Nephron progenitor cell (in vitro differentiated cells): ENCODE measurements around the gene MZT1.
A peak's percentile ranks its signal among the peaks of the same experiment; 100 is the strongest.

Experiments
- DNase-seq: peaks from one replicate; pipeline ENCODE4 v3.0.0; 2021
- H3K27ac Mint-ChIP-seq: 2 replicates; pipeline ENCODE4 v1.8.0; 2021; ENCODE audit warnings: mild to moderate bottlenecking, moderate library complexity, mixed read lengths
- H3K27me3 Mint-ChIP-seq: 2 replicates; pipeline ENCODE4 v1.8.0; 2021; ENCODE audit warnings: mild to moderate bottlenecking, low read depth, mixed read lengths; ENCODE audit not compliant: poor library complexity
- H3K36me3 Mint-ChIP-seq: 2 replicates; pipeline ENCODE4 v1.8.0; 2021; ENCODE audit warnings: low read depth, mixed read lengths
- H3K4me1 Mint-ChIP-seq: 2 replicates; pipeline ENCODE4 v1.8.0; 2021; ENCODE audit warnings: mixed read lengths
- H3K4me3 Mint-ChIP-seq: 2 replicates; pipeline ENCODE4 v1.8.0; 2021; ENCODE audit warnings: mild to moderate bottlenecking, moderate library complexity, mixed read lengths
- H3K9me3 Mint-ChIP-seq: 2 replicates; pipeline ENCODE4 v1.8.0; 2021; ENCODE audit warnings: mild to moderate bottlenecking, moderate library complexity, mixed read lengths
- TF ChIP-seq, protein P1 (sequence below): fragments of 200-600 bp; sonication (generic); IDR thresholded peaks from 2 replicates; pipeline ENCODE4 v1.5.0; 2021; ENCODE audit warnings: antibody characterized with exemption

MZT1 gene

DNA sequence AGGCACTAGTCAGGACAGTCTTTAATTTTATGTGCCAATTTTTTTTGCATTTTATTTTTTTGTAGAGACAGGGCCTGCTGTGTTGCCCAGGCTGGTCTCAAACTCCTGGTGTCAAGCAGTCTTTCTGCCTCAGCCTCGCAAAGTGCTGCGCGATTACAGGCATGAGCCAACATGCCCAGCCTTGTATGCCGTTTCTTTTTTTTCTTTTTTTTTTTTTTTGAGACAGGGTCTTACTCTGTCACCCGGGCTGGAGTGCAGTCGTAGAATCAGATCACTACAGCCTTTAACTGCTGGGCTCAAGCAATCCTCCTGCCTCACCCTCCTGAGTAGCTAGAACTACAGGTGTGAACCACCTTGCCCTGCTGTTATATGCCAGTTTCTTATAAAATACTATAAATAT, 26.7 kb upstream of the MZT1 start:
- DNase-seq, result no peak
- Mint-ChIP-seq H3K27me3 (no peaks in the 10 kb centered on the region), H3K4me3 (no peak overlapping the region), H3K36me3 (peaks cover 63% of the 10 kb centered on the region), H3K4me1 (no peaks in the 10 kb centered on the region), H3K27ac (no peak overlapping the region), H3K9me3 (no peaks in the 10 kb centered on the region)
- TF ChIP-seq, protein P1, sequence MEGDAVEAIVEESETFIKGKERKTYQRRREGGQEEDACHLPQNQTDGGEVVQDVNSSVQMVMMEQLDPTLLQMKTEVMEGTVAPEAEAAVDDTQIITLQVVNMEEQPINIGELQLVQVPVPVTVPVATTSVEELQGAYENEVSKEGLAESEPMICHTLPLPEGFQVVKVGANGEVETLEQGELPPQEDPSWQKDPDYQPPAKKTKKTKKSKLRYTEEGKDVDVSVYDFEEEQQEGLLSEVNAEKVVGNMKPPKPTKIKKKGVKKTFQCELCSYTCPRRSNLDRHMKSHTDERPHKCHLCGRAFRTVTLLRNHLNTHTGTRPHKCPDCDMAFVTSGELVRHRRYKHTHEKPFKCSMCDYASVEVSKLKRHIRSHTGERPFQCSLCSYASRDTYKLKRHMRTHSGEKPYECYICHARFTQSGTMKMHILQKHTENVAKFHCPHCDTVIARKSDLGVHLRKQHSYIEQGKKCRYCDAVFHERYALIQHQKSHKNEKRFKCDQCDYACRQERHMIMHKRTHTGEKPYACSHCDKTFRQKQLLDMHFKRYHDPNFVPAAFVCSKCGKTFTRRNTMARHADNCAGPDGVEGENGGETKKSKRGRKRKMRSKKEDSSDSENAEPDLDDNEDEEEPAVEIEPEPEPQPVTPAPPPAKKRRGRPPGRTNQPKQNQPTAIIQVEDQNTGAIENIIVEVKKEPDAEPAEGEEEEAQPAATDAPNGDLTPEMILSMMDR, result no peak

DNA sequence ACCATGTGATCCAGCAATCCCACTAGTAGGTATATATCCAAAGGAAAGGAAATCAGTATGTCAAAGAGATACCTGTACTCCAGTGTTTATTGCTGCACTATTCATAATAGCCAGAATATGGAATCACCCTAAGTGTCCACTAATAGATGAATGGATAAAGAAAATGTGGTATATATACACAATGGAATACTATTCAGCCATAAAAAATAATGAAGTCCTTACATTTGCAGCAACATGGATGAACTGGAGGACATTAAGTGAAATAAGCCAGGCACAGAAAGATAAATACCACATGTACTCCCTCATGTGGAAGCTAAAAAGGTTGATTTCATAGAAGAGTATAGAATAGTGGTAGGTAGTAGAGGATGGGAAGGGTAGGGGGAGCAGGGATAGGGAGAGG, 23.8 kb upstream of the MZT1 start:
- no peaks in the 10 kb centered on the region for H3K4me1 Mint-ChIP-seq
- H3K9me3 Mint-ChIP-seq, result no peaks in the 10 kb centered on the region
- no peak overlapping the region for H3K27ac Mint-ChIP-seq
- no peak overlapping the region for H3K4me3 Mint-ChIP-seq
- peaks cover 78% of the 10 kb centered on the region for H3K36me3 Mint-ChIP-seq
- DNase-seq, result no peak
- TF ChIP-seq, protein P1, result no peak
- H3K27me3 Mint-ChIP-seq, result no peaks in the 10 kb centered on the region

GRCh38 chr13:72745260-72745659, 17.8 kb upstream of the MZT1 start:
- Mint-ChIP-seq H3K4me3 (no peak overlapping the region), H3K27ac (no peak overlapping the region), H3K4me1 (no peaks in the 10 kb centered on the region), H3K27me3 (no peaks in the 10 kb centered on the region), H3K9me3 (no peaks in the 10 kb centered on the region), H3K36me3 (peaks cover 67% of the 10 kb centered on the region)
- TF ChIP-seq, protein P1, result no peak
- DNase-seq, result no peak

DNA sequence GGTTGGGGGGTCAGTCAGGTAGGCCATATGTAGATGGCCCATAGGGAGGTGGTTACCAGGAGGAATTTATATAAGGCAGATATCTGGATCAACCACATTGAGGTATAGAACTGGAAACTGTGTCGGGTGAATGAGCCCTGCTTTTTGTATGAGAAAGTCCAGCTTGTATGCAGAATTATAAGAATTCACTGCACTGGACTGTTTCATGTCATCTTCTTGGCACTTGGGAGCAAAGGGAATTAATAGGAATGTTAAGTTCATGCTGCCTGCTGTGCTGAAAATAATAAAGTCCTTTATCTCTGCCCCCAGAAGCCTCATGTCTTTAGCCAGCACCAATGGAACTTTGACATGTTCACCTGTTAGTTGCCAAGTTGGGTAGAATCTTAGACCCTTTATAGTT, 12.6 kb upstream of the MZT1 start:
- no peaks in the 10 kb centered on the region for H3K9me3 Mint-ChIP-seq
- H3K4me1 Mint-ChIP-seq, result no peaks in the 10 kb centered on the region
- H3K27me3 Mint-ChIP-seq, result no peaks in the 10 kb centered on the region
- H3K36me3 Mint-ChIP-seq, result peaks cover 51% of the 10 kb centered on the region
- H3K27ac Mint-ChIP-seq, result no peak overlapping the region
- DNase-seq, result no peak
- TF ChIP-seq, protein P1, result no peak
- no peak overlapping the region for H3K4me3 Mint-ChIP-seq

DNA sequence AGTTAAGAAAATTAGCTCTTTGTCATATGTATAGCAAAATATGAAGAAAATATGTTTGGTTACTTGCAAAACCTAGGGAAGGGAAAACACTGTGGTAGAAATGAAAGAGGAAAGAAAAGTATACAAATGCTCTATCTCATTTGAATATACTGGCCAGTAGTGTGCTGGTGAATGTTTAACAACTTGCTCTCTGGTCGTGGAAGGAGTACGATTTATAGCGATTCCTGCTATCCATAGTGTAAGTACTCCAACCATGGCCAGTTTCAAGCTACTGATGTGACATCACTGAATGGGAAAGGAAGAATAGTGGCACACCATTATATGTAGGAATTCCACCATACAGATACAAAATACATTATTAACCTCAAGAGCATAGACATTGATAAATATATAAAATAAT, 9.6 kb upstream of the MZT1 start:
- TF ChIP-seq, protein P1, result no peak
- DNase-seq, result no peak
- H3K27ac Mint-ChIP-seq, result no peak overlapping the region
- H3K9me3 Mint-ChIP-seq, result no peaks in the 10 kb centered on the region
- no peaks in the 10 kb centered on the region for H3K4me1 Mint-ChIP-seq
- H3K36me3 Mint-ChIP-seq, result peaks cover 48% of the 10 kb centered on the region
- H3K27me3 Mint-ChIP-seq, result no peaks in the 10 kb centered on the region
- no peak overlapping the region for H3K4me3 Mint-ChIP-seq

DNA sequence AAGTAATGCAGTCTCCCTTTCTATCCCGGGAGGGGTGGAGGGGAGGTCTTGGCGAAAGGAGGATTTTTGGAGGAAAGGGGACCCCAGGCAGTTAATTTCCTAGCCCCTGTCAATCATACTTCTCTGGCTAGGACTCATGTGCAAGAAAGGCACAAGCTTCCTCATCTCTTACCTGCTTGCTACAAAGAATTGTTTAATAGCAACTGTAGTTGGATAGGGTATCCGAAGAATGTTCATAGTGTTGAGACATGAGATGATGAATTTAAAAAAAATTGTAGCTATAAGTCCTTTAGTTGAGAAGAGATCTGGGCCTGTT, 819 bp upstream of the MZT1 start:
- TF ChIP-seq, protein P1, result no peak
- Mint-ChIP-seq H3K36me3 (peaks cover 56% of the 10 kb centered on the region), H3K4me1 (peaks cover 39% of the 10 kb centered on the region), H3K4me3 (peak overlapping the region; percentile 95), H3K27me3 (peaks cover 4% of the 10 kb centered on the region), H3K9me3 (peaks cover 18% of the 10 kb centered on the region), H3K27ac (peak overlapping the region; percentile 57)
- no peak for DNase-seq
